Measurements from ENCODE around the gene BCAM.

DNA sequence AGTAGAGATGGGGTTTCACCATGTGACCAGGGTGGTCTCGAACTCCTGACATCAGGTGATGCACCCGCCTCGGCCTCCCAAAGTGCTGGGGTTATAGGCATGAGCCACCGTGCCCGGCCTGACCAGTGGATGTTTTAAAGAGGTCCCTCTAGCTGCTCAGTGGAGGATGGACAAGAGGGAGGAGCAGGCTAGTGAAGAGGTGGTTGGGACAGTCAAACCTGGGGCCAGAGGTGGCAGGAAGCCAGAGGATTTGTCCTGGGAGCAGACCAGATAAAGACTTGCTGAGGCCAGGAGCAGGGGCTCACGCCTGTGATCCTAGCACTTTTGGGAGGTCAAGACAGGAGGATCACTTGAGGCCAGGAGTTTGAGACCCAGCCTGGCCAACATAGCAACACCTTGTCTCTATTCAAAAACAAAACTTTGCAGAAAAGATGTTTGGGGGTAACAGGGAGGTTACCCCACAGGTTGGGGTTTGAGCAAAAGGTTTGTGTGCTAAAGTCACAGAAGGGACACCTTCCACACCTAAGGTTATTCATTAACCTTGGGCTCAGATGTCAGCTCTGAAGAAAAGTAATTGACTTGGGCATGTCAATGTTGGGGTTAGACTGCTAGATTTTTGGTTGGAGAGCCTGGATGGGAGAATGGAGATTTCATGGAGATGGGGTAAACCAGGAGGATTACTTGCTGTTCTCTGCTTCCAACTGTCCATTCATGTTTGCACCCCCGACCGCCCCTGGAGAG is 9.0 kb downstream of the BCAM start:
- TF ChIP-seq CTCF (IDR thresholded peaks at IDR 0.05; ENCODE audit: borderline replicate concordance, extremely low read depth, low read length, poor library complexity, severe bottlenecking) (no peak), EZH2 (IDR thresholded peaks at IDR 0.05; ENCODE audit: borderline replicate concordance, low read depth, low read length, severe bottlenecking) (no peak)
